Neutrophil (primary cell): ENCODE measurements around the gene EIF1AY.
A peak's percentile ranks its signal among the peaks of the same experiment; 100 is the strongest.

Source experiments
- H3K27ac ChIP-seq: fragments of 200-600 bp; sonication (generic); 2 replicates; pipeline ENCODE4 v1.5.1; 2016; ENCODE audit warnings: mild to moderate bottlenecking, moderate library complexity
- H3K27me3 ChIP-seq: fragments of 200-600 bp; sonication (generic); 2 replicates; pipeline ENCODE4 v1.6.0; 2016; ENCODE audit warnings: mild to moderate bottlenecking
- H3K36me3 ChIP-seq: fragments of 200-600 bp; sonication (generic); 2 replicates; pipeline ENCODE4 v1.5.1; 2017
- H3K4me1 ChIP-seq, 2 experiments: fragments of 200-600 bp in 1 of 2; sonication (generic) in 1 of 2; 1 replicate in 1 of 2; 2 replicates in 1 of 2; pipeline versions ENCODE4 v1.5.1 to v1.6.1; 2013 to 2016; ENCODE audit warnings: low read depth in 1 of 2, low read length in 1 of 2, mild to moderate bottlenecking in 1 of 2, moderate library complexity in 1 of 2; ENCODE audit not compliant: control insufficient read depth in 1 of 2, insufficient read depth in 1 of 2
- H3K4me3 ChIP-seq, 2 experiments: fragments of 200-600 bp in 1 of 2; sonication (generic) in 1 of 2; 1 replicate in 1 of 2; 2 replicates in 1 of 2; pipeline ENCODE4 v1.5.1; 2013 to 2016; ENCODE audit warnings: low read depth in 1 of 2, low read length in 1 of 2, mild to moderate bottlenecking in 1 of 2, moderate library complexity in 1 of 2
- H3K9me3 ChIP-seq: fragments of 200-600 bp; sonication (generic); 2 replicates; pipeline ENCODE4 v1.5.1; 2016
- CTCF ChIP-seq: fragments of 200-600 bp; sonication (generic); IDR thresholded peaks from 2 replicates; pipeline ENCODE4 v1.5.1; 2016; ENCODE audit warnings: antibody characterized with exemption

The EIF1AY gene

GRCh38 chrY:20575531-20576121 is at the start of gene EIF1AY:
TSS of gene EIF1AY (plus strand) at chrY:20575776. CDS start at chrY:20575872, 96 bp downstream.
- H3K36me3 ChIP-seq, result no peaks in the 10 kb centered on the region
- peak within 1 kb of the TSS; percentile 93 for H3K27ac ChIP-seq
- peak within 1 kb of the TSS; percentile 56 to 68 for H3K4me3 ChIP-seq
- H3K9me3 ChIP-seq, result no peaks in the 10 kb centered on the region
- H3K27me3 ChIP-seq, result no peaks in the 10 kb centered on the region
- no peak for TF ChIP-seq CTCF
- H3K4me1 ChIP-seq, result no peaks in the 10 kb centered on the region

- no peaks in the 10 kb centered on the region for H3K27me3 ChIP-seq
- H3K36me3 ChIP-seq, result no peaks in the 10 kb centered on the region
- no peaks in the 10 kb centered on the region for H3K4me1 ChIP-seq
- H3K27ac ChIP-seq, result no peak overlapping the region
- H3K4me3 ChIP-seq, result no peak overlapping the region
- no peaks in the 10 kb centered on the region for H3K9me3 ChIP-seq
- no peak for TF ChIP-seq CTCF
Observed at GRCh38 chrY:20528435-20528834, 47.1 kb upstream of the EIF1AY start.

GRCh38 chrY:20538186-20538585 is 37.4 kb upstream of the EIF1AY start:
- Histone ChIP-seq H3K9me3 (no peaks in the 10 kb centered on the region), H3K4me3 (no peak overlapping the region), H3K27me3 (no peaks in the 10 kb centered on the region), H3K36me3 (no peaks in the 10 kb centered on the region), H3K27ac (no peak overlapping the region), H3K4me1 (no peaks in the 10 kb centered on the region)
- TF ChIP-seq CTCF, result no peak

- H3K36me3 ChIP-seq, result no peaks in the 10 kb centered on the region
- no peaks in the 10 kb centered on the region for H3K4me1 ChIP-seq
- no peaks in the 10 kb centered on the region for H3K9me3 ChIP-seq
- no peak overlapping the region for H3K27ac ChIP-seq
- H3K27me3 ChIP-seq, result no peaks in the 10 kb centered on the region
- TF ChIP-seq CTCF, result no peak
- H3K4me3 ChIP-seq, result no peak overlapping the region
Observed at GRCh38 chrY:20538933-20539332, 36.6 kb upstream of the EIF1AY start.

GRCh38 chrY:20544451-20544960 is 31.1 kb upstream of the EIF1AY start:
- H3K9me3 ChIP-seq, result no peaks in the 10 kb centered on the region
- no peak overlapping the region for H3K27ac ChIP-seq
- H3K4me3 ChIP-seq, result no peak overlapping the region
- H3K4me1 ChIP-seq, result no peaks in the 10 kb centered on the region
- no peaks in the 10 kb centered on the region for H3K36me3 ChIP-seq
- no peak for TF ChIP-seq CTCF
- H3K27me3 ChIP-seq, result no peaks in the 10 kb centered on the region
